GM12801 (cell line): ENCODE measurements around the gene OR10G6.

Source experiments
- TF ChIP-seq, protein P1 (sequence below): IDR thresholded peaks from one replicate; pipeline ENCODE4 v1.5.1; 2011; ENCODE audit warnings: control low read depth; ENCODE audit not compliant: insufficient read length; ENCODE audit errors: extremely low read depth

OR10G6 gene

DNA sequence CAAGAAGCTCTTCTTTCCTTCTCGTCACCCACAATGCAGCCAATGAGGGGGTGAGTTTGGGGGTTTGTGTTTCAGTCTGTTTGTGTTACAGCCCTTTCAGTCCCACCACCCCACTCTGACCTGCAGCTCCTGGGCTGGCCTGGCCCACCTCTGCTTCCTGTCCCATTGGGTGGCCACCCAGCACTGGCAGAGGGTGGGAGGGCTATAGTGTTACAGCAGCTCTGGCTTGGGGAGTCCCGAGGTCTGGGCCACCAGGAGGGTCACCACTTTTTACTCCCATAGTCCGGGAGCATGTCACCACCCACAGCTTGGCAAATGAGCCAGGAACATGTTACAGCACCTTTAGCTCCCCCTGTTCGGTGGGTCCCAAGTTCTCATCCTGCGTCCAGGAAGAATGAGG, 15.7 kb downstream of the OR10G6 start:
- TF ChIP-seq, protein P1, sequence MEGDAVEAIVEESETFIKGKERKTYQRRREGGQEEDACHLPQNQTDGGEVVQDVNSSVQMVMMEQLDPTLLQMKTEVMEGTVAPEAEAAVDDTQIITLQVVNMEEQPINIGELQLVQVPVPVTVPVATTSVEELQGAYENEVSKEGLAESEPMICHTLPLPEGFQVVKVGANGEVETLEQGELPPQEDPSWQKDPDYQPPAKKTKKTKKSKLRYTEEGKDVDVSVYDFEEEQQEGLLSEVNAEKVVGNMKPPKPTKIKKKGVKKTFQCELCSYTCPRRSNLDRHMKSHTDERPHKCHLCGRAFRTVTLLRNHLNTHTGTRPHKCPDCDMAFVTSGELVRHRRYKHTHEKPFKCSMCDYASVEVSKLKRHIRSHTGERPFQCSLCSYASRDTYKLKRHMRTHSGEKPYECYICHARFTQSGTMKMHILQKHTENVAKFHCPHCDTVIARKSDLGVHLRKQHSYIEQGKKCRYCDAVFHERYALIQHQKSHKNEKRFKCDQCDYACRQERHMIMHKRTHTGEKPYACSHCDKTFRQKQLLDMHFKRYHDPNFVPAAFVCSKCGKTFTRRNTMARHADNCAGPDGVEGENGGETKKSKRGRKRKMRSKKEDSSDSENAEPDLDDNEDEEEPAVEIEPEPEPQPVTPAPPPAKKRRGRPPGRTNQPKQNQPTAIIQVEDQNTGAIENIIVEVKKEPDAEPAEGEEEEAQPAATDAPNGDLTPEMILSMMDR, result no peak

DNA sequence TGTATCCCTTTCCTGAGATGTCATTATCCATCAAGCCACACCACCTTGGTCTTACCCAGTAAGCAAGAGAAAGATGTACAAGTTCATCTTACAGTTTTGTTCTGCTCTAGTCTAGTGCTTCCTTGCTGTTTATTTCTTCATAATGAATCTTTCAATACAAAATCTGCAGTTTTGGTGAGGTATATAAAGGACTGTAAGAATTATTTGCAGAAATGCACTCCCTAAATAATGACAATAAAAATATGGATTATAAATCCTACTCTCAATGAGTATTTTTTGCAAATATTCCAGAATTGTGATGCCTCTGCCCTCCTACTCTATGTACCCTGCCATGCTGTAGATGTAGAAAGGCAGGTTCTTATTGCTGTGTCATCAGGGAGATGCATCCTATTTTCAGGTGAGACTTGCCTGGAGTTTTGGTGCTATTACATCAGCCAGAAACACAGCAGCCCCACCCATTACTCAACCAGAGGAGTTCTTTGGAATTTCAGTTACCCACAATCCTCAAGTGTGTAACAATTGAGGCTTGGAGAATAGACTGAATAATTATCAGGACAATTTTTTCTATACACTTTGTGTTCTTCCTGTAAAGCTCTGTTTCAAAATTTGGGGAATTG, 17.1 kb downstream of the OR10G6 start, which contains the start of gene OR10S1:
OR10S1 (minus strand) TSS at position 51 of the 617 bp plus-strand sequence. CDS start 117 bp downstream, outside the sequence.
- TF ChIP-seq, protein P1, result no peak

DNA sequence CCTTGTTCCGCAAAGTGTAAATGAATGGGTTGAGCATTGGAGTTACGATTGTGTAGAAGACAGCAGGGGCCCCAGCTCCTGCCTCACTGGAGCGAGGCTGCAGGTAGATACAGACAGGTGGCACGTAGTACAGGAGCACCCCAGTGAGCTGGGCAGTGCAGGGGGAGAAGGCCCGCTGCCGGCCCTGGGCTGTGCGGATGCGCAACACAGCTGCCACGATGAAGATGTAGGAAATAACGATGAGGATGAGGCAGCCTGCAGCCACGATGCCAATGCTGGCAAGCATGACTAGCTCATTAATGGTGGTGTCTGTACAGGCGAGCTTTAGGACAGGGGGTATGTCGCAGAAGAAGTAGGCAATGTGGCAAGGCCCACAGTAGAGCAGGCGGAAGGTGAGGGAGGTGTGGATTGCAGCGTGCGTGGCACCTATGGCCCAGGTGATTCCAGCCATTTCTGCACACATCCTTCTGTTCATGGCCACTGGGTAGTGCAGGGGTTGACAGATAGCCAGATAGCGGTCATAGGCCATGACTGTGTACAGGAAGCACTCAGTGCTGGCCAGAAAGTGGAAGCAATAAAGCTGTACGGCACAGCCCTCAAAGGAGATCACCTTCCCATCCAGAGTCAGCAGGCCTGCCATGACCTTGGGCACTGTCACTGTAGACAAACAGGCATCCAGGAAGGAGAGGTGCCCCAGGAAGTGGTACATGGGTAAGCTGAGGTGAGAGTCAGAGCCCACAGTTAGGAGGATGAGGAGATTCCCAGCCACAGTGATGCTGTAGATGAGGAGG, 18.0 kb downstream of the OR10G6 start:
- TF ChIP-seq, protein P1, result no peak

DNA sequence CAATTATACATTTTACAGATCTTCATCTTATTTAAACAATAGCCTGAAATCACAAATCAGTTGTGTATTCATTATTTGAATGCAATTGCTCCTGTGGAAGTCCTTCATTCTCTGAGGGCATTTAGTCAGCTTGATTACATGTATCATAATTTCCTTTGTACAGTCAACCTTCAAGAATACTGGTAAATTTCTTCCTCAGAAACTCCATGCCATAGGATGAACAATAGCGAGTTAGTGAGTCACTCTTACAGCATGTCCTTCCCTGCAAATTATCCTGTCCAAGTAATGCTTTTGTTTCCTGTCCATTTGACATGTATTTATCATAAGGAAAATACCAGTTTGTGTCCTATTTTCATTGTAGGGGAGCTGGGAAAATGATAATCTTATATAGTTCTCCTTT, 21.1 kb downstream of the OR10G6 start:
- TF ChIP-seq, protein P1, result no peak

DNA sequence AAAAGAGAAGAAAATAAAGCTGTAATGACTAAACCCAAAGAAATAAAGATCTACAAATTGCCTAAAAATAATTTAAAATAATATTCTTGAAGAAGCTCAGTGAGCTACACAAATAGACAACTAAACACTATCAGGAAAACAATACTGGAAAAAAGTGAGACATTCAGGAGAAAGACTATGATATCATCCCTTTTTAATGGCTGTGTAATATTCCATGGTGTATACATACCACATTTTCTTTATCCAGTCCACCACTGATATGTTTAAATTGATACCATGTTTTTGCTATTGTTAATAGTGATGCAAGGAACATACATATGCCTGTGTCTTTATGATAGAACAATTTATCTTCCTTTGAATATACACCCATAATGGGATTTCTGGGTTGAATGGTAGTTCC, 38.2 kb downstream of the OR10G6 start:
- TF ChIP-seq, protein P1, result no peak

DNA sequence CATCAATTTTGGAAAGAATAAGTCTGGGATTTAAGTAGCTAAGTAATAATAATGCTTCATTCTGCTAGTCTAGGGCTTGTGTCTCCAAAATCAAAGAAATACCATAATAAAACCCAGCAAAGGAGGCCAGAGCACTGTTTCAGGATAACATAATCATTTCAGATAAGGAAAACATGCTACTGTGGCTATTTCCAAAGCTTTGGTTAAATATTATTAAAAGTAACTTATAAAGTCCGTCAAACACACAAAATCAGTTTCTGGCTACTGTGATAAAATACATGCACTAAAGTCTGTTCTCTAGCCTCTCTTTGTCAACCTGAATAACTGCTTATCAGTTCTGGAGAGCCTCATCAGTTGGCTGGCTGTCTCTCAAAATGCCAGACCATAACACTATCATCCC, 49.8 kb downstream of the OR10G6 start:
- TF ChIP-seq, protein P1, result no peak
